GM15510 (cell line): ENCODE data around the gene KDM6A.

Experiments
- POLR2A ChIP-seq: IDR thresholded peaks from 3 replicates; pipeline ENCODE4 v1.6.1; 2011; ENCODE audit warnings: borderline replicate concordance; ENCODE audit not compliant: insufficient read length; ENCODE audit errors: extremely low read depth

KDM6A gene

GRCh38 chrX:44906542-44906941, 33.6 kb downstream of the KDM6A start:
- no peak for TF ChIP-seq POLR2A

DNA sequence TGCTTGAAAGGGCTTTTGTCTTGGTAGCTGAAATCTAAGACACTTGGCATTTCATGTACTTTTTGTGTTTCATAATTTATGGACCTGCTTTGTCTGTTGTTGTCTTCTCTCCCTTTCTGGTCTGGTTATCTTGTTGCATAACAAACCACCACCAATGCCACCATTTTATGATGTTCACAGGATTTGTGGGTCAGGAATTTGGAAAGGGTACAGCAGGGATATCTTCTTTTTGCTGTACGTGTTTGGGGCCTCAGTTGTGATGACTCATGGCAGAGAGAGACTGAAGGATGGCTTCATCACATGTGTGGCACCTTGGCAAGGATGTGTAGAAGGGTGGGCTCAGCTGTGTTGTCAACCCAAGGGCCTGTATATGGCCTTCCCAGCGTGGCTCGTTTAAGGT, 35.2 kb downstream of the KDM6A start:
- TF ChIP-seq POLR2A: no peak

DNA sequence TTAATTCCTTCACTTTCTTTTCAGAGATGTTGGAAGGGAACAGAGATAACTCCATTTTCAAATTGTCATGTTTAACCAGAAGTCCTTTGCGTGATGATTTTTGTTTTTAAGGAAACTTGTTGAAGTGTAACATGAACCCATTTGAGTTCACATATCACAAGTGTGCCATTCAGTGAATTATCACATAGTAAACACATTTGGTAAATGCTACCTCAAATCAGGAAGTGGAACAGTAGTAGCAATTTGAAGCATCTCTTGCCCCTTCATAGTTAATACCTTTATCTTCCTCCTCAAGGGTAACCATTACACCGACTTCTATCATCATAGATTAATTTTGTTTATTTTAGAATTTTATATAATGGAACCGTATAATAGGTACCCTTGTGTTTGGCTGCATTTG, 35.8 kb downstream of the KDM6A start:
- TF ChIP-seq POLR2A: no peak

DNA sequence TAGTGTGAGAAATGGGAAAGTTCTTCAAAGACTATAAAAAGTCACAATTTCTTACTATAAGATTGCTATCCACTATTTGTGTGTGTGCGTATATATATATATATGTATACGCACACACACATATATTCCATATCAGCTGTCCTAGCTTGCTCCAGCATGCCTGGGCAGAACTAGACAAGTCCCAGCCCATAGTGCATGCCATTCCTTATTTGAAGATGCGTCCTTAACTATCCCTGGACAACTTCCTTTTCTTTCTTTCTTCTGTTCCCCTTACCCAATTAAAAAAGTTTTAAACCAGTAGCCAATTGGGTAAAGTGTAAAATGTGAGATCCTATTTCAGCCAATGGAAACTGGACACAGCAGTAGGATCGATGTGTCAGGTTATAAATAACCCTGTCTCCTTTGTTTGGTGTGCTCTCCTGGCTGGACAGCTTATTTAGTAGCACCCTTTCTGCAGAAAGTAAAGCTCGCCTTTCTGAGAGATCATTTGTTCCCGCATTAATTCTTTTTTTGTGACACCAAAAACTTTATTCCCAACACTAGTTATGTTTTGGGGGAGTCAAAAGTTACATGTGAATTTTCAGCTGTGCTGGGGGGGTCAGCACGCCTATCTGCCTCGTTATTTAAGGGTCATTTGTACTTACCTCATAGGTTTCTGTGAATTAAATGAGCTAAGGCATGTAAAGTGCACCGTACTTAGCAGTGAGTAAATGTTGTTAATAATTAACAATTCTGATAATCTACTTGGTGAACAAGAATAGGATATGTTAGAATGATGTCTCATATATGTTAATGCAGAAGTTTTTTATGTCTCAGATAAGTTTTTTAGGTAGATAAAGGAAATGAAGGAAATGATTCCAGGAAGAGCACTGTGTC, 40.9 kb downstream of the KDM6A start:
- no peak for TF ChIP-seq POLR2A

- no peak for TF ChIP-seq POLR2A
Observed at GRCh38 chrX:44914532-44915198, 41.7 kb downstream of the KDM6A start.

DNA sequence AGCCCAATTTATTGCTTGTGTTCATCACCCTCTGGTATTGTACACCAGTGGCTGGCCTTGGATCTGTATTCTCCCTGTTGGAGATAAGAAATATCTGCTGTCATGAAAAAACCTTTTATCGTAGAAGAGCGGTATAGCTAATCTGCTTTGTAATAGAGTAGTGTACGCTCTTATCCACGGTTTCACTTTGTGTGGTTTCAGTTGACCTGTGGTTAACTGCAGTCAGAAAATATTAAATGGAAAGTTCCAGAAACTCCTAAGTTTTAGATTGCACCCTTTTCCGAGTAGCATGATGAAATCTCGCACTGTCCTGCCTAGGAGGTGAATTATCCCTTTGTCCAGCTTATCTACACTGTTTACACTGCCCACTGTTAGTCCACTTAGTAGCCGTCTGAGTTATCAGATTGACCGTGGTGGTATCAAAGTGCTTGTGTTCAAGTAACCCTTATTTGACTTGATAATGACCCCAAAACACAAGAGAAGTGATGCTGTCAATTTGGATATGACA, 42.4 kb downstream of the KDM6A start:
- no peak for TF ChIP-seq POLR2A

DNA sequence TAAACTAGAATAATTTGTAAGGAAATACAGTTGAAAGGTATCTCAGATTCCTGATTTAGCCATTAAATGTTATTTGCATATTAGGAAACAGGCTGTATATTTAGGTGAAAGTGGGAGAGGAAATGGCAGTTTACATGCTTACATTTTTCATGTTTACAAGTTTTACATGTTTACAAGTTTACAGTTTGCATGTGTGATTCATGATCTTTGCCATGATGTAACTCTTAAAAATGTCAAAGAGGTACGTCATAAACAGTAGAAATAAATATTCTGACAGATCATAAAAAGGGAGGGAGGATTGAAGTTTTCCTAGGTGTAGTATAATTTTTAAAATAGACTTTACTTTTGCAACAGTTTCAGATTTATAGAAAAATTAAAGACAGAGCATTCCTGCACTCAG, 45.7 kb downstream of the KDM6A start:
- TF ChIP-seq POLR2A: no peak

GRCh38 chrX:44922980-44923379, 50.0 kb downstream of the KDM6A start:
- no peak for TF ChIP-seq POLR2A

DNA sequence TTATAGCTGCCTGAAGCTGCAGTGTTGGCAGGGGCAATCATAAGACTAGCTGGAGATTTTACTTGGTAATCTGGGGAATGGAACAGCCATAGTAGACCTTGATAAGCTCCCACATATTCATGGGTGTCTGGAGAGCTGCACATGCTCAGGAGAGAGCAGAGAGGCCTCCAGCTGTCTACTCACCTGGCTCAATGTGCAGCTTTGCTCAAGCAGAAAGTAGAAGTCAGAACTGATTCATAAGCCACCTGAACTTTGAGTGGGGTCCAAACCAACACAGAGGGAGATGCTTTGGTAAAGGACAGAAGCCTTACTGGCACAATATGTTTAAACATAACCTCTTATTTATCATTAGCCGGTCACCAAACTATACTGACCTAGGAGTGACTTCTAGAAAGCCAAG, 54.4 kb downstream of the KDM6A start:
- no peak for TF ChIP-seq POLR2A

DNA sequence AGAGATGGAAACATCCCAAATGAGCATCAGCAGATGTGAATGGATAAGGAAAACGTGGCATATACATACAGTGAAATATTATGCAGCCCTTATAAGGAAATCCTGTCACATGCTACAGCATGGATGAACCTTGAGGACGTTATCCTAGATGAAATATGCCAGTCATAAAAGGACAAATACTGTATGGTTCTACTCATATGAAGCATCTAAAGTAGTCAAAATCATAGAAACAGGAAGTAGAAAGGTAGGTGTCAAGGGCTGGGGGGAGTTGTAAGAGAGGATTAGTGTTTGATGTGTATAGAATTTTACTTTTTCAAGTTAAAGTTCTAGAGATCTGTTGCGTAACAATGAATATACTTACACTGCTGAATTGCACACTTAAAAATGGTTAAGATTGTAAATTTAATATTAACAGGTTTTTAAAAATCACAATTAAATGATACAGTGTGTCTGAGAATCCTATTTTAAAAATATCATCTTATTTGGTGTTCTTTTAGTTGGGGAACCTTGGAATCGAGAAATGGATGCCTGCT, 58.5 kb downstream of the KDM6A start:
- no peak for TF ChIP-seq POLR2A

DNA sequence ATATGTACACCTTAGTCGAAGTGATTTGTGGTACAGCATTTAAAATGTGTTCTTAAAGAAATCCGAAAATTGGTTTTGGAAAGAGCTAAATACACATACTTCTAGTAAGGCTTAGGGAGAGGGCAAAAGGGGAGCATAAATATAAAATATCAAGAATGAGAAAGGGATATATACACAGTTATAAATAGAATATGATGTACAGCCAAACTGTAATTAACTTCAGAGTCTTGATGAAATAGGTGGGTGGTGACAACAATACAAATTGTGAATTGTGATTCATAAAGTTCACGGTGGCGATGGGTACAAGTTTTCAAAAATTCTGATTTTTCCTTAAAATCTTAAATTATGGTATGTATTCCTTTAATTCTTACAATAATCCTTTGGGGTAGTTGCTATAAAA, 62.2 kb downstream of the KDM6A start:
- no peak for TF ChIP-seq POLR2A

- no peak for TF ChIP-seq POLR2A
Observed at GRCh38 chrX:44935640-44936039, 62.7 kb downstream of the KDM6A start.

- TF ChIP-seq POLR2A: no peak
Observed at GRCh38 chrX:44937606-44938005, 64.6 kb downstream of the KDM6A start.

- no peak for TF ChIP-seq POLR2A
Observed at GRCh38 chrX:44938111-44938510, 65.1 kb downstream of the KDM6A start.

DNA sequence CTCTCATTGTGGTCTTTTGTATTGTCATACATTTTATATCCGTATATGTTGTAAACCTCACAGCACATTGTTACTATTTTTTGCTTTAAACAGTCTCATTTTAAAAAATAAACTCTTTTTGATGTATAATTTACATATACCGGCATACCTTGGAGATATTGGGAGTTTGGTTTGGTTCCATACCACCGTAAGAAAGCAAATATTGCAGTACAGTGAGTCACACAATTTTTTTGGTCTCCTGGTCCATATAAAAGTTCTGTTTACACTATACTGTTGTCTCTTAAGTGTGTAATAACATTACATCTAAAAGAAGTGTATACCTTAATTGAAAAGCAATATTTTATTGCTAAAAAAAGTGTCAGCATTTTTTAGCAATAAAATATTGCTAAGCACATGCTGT, 70.0 kb downstream of the KDM6A start:
- no peak for TF ChIP-seq POLR2A
